ENCODE results near the gene PRICKLE2. TPM values are rescaled to one million over a fixed set of nuclear protein-coding genes. Genes with fewer than 3 reads are reported as not detected.

PRICKLE2 gene
- total and polyA plus RNA-seq, 4 donors, result 0.89 to 8.0 (median 3.2) TPM

GRCh38 chr3:64107190-64107589 is 118.1 kb downstream of the PRICKLE2 start:
- no peak overlapping the region for H3K27ac ChIP-seq (ENCODE audit: low read depth in 1 of 2, low read length in 2 of 2)
- no peak overlapping the region for H3K4me3 ChIP-seq (ENCODE audit: low read depth in 1 of 3, low read length in 3 of 3)
- H3K27me3 ChIP-seq (ENCODE audit: control insufficient read depth in 4 of 4, insufficient read depth in 4 of 4, low read length in 3 of 4), result peaks cover 0 to 6% (median 0%) of the 10 kb centered on the region in 4 donors
- TF ChIP-seq YY1 (IDR thresholded peaks at IDR 0.05), result no peak
- TF ChIP-seq RAD21 (IDR thresholded peaks at IDR 0.05), result no peak
- TF ChIP-seq, protein P1, sequence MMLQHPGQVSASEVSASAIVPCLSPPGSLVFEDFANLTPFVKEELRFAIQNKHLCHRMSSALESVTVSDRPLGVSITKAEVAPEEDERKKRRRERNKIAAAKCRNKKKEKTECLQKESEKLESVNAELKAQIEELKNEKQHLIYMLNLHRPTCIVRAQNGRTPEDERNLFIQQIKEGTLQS (IDR thresholded peaks at IDR 0.05), result no peak
- no peak for TF ChIP-seq GABPA (IDR thresholded peaks at IDR 0.05 in 1 of 2, conservative IDR thresholded peaks at IDR 0.05 in 1 of 2)
- no peak for TF ChIP-seq EGR1 (IDR thresholded peaks at IDR 0.05; ENCODE audit: low read depth in 2 of 2)
- no peak for TF ChIP-seq TAF1 (conservative IDR thresholded peaks at IDR 0.05)
- no peak for TF ChIP-seq SP1 (IDR thresholded peaks at IDR 0.05)
- TF ChIP-seq HNF4G (IDR thresholded peaks at IDR 0.05), result no peak
- TF ChIP-seq JUND (IDR thresholded peaks at IDR 0.05), result no peak
- TF ChIP-seq, protein P2, sequence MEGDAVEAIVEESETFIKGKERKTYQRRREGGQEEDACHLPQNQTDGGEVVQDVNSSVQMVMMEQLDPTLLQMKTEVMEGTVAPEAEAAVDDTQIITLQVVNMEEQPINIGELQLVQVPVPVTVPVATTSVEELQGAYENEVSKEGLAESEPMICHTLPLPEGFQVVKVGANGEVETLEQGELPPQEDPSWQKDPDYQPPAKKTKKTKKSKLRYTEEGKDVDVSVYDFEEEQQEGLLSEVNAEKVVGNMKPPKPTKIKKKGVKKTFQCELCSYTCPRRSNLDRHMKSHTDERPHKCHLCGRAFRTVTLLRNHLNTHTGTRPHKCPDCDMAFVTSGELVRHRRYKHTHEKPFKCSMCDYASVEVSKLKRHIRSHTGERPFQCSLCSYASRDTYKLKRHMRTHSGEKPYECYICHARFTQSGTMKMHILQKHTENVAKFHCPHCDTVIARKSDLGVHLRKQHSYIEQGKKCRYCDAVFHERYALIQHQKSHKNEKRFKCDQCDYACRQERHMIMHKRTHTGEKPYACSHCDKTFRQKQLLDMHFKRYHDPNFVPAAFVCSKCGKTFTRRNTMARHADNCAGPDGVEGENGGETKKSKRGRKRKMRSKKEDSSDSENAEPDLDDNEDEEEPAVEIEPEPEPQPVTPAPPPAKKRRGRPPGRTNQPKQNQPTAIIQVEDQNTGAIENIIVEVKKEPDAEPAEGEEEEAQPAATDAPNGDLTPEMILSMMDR (IDR thresholded peaks at IDR 0.05; ENCODE audit: low read depth, low read length, missing input control), result no peak
- no peak for TF ChIP-seq REST (IDR thresholded peaks at IDR 0.05)
- TF ChIP-seq FOXA2 (IDR thresholded peaks at IDR 0.05), result no peak
- TF ChIP-seq RXRA (IDR thresholded peaks at IDR 0.05), result no peak
- TF ChIP-seq ZBTB33 (IDR thresholded peaks at IDR 0.05), result no peak
- TF ChIP-seq HNF4A (conservative IDR thresholded peaks at IDR 0.05), result no peak
- TF ChIP-seq FOXA1 (IDR thresholded peaks at IDR 0.05), result no peak
- no peak for TF ChIP-seq NR2F2 (IDR thresholded peaks at IDR 0.05)
- TF ChIP-seq, protein P3, sequence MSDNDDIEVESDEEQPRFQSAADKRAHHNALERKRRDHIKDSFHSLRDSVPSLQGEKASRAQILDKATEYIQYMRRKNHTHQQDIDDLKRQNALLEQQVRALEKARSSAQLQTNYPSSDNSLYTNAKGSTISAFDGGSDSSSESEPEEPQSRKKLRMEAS (IDR thresholded peaks at IDR 0.05), result no peak
- DNase-seq (ENCODE audit: low spot score), result no peak
- no peak overlapping the region for H3K9ac ChIP-seq (ENCODE audit: low read depth in 1 of 2, low read length in 2 of 2)
- no peaks in the 10 kb centered on the region for H3K4me1 ChIP-seq (ENCODE audit: control insufficient read depth in 4 of 4, insufficient read depth in 4 of 4, low read length in 3 of 4)
- 76% methylated on average over 5 of the region's 5 CpGs for WGBS
- H3K9me3 ChIP-seq (ENCODE audit: control insufficient read depth in 4 of 4, low read length in 3 of 4), result peaks cover 0 to 6% (median 0%) of the 10 kb centered on the region in 4 donors
- H3K36me3 ChIP-seq (ENCODE audit: control insufficient read depth in 4 of 4, insufficient read depth in 3 of 4, low read depth in 1 of 4, low read length in 3 of 4), result no peaks in the 10 kb centered on the region

Measured in liver (tissue), 9 donors.